ENCODE data around the gene RPS15.
A peak's percentile ranks its signal among the peaks of the same experiment; 100 is the strongest.

Gene RPS15

GRCh38 chr19:1460033-1460995 lies 22.1 kb downstream of the RPS15 start:
- H3K27ac ChIP-seq, result no peak overlapping the region
- TF ChIP-seq CTCF (conservative IDR thresholded peaks at IDR 0.05) (no peak), ZFX (IDR thresholded peaks at IDR 0.05) (no peak)

- TF ChIP-seq CTCF (conservative IDR thresholded peaks at IDR 0.05) (no peak), ZFX (IDR thresholded peaks at IDR 0.05) (no peak)
- no peak overlapping the region for H3K27ac ChIP-seq
Measured at GRCh38 chr19:1461862-1462261, 23.7 kb downstream of the RPS15 start.

DNA sequence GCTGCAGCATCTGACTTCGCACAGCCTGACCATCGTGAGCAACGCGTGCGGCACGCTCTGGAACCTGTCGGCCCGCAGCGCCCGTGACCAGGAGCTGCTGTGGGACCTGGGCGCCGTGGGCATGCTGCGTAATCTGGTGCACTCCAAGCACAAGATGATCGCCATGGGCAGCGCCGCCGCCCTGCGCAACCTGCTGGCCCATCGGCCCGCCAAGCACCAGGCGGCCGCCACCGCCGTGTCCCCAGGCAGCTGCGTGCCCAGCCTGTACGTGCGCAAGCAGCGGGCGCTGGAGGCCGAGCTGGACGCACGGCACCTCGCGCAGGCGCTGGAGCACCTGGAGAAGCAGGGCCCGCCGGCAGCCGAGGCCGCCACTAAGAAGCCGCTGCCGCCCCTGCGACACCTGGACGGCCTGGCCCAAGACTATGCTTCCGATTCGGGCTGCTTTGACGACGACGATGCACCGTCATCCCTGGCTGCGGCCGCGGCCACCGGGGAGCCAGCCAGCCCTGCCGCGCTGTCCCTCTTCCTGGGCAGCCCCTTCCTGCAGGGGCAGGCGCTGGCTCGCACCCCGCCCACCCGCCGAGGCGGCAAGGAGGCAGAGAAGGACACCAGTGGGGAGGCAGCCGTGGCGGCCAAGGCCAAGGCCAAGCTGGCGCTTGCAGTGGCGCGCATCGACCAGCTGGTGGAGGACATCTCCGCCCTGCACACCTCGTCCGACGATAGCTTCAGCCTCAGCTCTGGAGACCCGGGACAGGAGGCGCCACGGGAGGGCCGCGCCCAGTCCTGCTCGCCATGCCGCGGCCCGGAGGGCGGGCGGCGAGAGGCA lies 27.2 kb downstream of the RPS15 start:
- H3K27ac ChIP-seq, result no peak overlapping the region
- TF ChIP-seq ZFX (IDR thresholded peaks at IDR 0.05), result no peak
- TF ChIP-seq CTCF (conservative IDR thresholded peaks at IDR 0.05), result no peak

- no peak for TF ChIP-seq ZFX (IDR thresholded peaks at IDR 0.05)
- no peak; the same call in 1 of the 2 replicates for TF ChIP-seq CTCF (conservative IDR thresholded peaks at IDR 0.05)
- no peak overlapping the region for H3K27ac ChIP-seq
Measured at GRCh38 chr19:1466018-1466460, 27.8 kb downstream of the RPS15 start.

GRCh38 chr19:1466461-1467214 lies 28.4 kb downstream of the RPS15 start:
- peak overlapping the region; percentile 92 for H3K27ac ChIP-seq
- TF ChIP-seq ZFX (IDR thresholded peaks at IDR 0.05) (no peak), CTCF (conservative IDR thresholded peaks at IDR 0.05) (no peak)

- peak overlapping the region; percentile 92 for H3K27ac ChIP-seq
- TF ChIP-seq CTCF (conservative IDR thresholded peaks at IDR 0.05) (no peak; the same call in 1 of the 2 replicates), ZFX (IDR thresholded peaks at IDR 0.05) (no peak)
Measured at GRCh38 chr19:1467215-1467489, 29.0 kb downstream of the RPS15 start.
